DMS 273 (cell line): ENCODE data around the gene COPE.
A peak's percentile ranks its signal among the peaks of the same experiment; 100 is the strongest.
"Not testable (repeated sequence)": the region's sequence is repeated elsewhere in the genome, so short reads cannot be mapped to it uniquely, and the experiment has no call there.

Source experiments
- DNase-seq: peaks from one replicate; lab custom pipeline; 2025; ENCODE audit not compliant: unreplicated experiment; lab: John Stamatoyannopoulos, UW

The COPE gene

DNA sequence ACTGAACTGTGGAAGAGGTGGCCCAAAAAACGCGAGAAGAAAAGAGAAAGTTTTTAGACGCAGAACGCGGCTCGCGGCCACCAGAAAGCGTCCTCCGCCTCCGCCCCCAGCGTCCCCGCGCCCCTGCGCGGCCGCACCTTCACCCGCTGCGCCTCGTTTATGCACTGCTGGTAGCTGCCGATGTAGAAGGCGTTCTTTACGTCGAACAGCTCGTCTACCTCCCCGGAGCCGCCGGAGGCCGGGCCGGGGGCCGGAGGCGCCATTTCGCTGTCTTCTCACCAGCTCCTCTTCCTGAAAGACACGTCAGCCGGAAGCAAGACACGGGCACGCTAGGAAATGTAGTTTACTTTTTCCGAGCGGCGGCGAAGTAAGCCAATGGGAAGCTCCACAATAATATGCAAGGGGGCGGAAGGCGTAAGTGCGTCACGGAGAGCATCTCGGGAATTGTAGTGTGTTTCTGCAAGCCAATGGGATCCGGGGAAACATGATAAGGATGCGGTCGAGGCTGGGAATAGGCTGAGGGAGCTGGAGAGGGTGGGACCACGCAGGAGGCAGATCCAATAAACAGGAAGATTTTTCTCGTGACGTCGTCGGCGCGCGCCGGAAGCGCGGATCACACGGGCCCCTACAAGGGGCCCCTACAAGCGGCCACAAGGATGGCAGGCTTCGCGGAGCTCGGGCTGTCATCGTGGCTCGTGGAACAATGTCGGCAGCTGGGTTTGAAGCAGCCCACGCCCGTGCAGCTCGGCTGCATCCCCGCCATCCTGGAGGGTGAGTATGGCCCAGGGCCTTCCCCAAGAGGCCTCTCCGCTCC lies at the start of gene COPE, which contains the start of gene DDX49:
Gene COPE, minus strand, starts transcription at position 302 of the 814 bp plus-strand sequence. Its CDS starts 39 bp downstream, at position 263.
Gene DDX49, plus strand, starts transcription at position 630 of the 814 bp plus-strand sequence. Its CDS starts 27 bp downstream, at position 657.
- peak; percentile 100 for DNase-seq

DNA sequence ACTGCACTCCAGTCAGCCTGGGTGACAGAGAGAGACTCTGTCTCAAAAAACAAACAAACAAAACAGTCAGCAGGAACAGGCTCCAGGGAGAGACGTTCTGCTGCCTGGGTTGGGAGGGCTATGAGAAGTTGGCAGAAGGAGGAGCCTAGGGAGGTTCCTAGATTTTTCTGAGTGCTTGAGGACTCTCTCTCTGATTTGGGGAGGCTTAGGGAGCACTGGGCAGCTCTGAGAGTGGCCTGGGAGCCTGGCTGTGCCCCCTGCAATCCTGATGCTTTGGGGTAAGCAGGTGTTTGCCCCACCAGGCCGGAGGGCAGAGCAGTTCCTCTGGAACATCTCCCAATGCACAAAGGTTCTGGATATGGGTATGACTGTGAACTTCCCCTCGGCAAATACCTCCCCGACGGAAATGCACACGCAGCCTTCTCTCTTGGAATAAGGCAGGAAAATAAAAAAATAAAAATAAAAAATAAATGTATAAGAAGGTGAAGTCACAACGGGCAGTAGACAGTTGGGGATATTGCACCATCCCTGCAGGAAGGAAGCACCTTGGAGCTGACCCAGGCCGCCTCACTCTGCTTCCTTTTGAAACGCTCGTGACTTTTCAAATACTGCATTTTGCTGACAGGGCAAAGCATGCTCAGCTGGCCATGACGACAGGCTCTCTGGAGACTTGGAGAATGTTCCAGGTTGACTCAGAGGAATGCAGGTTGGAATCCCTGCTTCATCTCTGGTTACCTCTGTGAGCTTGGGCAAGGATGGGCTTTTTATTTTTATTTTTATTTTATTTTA lies 48.4 kb upstream of the COPE start:
- no peak for DNase-seq

DNA sequence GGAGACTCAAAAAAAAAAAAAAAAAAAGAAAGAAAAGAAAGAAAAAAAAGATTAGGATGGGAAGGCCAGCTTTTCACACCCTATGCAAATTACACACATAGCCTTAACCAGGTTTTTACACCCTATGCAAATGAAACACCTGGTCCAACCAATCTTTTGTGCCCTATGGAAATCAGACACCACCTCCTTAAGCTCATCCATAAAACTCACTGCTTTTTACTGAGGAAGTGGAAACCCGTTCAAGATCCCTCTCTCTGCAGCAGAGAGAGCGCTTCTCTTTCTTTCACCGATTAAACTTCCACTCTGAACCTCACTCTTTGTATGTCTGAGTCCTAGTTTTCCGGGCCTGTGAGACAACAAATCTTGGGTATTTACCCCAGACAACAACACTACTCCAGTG lies 47.1 kb upstream of the COPE start:
- no peak for DNase-seq

DNA sequence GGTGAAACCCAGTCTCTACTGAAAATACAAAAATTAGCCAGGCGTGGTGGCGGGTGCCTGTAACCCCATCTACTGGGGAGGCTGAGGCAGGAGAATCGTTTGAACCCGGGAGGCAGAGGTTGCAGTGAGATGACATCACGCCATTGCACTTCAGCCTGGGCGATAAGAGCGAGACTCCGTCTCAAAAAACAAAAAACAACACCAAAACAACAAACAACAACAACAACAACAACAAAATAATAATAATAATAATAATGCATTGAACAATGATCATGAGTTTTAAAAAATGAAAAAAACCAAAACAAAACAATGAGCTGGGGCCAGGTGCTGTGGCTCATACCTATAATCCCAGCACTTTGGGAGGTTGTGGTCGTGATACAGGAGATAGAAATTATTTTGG lies 44.9 kb upstream of the COPE start:
- DNase-seq = no peak

DNA sequence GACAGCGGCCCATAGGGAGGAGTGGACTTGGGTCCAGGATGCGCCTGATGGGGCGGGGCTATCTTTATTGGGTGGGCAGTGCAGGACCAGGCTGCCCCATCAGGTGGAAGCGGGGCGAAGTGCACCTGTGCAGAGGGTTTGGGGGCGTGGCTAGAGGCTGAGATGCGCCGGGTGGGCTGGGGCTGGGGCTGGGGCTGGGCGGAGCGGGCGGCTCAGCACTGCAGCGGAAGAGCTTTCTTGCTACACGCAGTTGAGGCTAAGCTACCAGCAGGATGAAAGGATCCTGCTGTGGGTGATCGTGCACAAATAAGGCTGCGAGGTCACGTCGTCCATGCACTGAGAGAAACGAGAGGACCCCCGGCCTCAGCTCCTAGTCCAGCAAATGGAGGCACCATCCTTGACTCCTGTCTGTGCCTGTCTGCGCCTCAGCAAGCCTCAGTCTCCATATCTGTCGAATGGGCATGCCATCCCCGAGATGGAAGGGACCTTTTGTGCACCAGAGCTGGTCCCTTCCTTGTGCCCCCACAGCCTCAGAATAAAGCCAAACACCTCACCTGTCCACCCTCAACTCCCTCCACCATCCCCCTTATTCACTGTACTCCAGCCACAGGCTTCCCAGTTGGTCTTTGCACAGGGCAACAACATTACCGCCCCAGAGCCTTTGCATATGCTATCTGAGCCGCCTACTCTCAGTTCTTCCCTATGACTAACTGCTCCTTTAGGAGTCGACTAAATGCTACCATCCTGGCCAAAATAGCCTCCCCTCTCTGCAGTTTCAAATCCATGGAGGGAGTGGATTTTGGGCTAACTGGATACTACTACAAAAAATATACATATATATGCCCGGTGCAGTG lies 42.8 kb upstream of the COPE start:
- DNase-seq = no peak

DNA sequence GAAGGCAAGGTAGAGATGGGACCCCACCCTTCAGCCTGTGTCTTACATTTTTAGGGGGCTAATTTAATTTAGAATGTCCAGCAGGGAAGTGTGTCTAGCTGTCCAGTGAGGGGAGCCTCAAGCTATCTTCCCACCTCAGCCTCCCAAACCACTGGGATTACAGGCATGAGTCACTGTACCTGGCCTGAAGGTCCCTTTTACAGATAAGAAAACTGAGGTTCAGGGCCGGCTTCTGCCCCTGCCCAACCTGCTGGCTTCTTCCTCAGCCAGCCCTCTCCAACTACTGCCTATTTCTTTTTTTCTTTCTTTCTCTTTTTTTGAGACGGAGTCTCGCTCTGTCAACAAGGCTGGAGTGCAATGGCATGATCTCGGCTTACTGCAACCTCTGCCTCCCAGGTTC lies 41.2 kb upstream of the COPE start:
- no peak for DNase-seq

DNA sequence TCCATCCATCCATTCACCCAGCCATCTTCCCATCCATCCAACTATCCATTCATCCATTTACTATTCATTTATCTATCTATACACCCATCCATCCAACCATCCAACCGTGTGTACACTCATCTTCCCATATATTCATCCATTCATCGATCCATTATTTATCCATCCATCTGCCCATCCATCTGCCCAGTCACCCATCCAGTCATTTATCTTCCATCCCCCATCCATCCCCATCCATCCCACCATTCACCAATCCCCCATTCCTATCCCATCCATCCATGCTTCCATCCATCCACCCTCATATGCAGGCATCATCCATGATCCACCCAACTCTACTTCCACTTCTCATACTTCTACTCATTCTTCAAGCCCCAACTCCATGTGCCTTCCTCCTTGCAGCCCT lies 35.9 kb upstream of the COPE start:
- DNase-seq = no peak

DNA sequence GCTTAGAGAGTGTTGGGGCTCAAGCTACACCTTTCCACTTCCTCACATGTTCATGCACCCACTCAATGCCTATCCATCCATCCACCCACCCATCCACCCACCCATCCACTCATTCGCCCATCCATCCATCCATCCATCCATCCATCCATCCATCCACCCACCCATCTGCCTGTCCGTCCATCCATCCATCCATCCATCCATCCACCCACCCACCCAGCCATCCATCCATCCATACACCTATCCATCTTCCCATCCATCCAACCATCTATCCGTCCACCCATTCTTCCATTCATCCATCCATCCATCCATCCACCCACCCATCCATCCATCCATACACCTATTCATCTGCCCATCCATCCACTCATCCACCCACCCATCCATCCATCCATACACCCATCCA lies 34.9 kb upstream of the COPE start:
- DNase-seq = no peak

DNA sequence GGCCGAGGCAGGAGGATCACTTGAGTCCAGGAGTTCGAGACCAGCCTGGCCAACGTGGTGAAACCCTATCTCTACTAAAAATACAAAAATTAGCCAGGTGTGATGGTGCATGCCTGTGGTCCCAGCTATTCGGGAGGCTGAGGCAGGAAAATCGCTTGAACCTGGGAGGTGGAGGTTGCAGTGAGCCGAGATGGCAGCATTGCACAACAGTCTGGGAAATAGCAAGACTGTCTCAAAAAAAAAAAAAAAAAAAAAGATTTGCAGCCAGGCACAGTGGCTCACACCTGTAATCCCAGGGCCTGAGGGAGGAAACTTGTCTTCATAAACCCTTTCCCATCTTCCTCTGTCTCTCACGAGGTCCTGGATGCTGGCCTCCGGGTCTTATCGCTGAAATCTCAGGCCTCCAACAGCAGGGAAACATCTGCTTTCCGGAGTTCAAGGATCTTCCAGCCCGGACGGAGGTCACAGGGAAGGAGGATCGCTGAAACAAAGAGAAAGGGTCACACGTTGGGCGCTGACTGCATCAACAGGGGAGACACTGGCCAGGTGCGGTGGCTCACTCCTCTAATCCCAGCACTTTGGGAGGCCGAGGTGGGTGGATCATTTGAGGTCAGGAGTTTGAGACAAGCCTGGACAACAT lies 33.3 kb upstream of the COPE start:
- DNase-seq = not testable (repeated sequence)

DNA sequence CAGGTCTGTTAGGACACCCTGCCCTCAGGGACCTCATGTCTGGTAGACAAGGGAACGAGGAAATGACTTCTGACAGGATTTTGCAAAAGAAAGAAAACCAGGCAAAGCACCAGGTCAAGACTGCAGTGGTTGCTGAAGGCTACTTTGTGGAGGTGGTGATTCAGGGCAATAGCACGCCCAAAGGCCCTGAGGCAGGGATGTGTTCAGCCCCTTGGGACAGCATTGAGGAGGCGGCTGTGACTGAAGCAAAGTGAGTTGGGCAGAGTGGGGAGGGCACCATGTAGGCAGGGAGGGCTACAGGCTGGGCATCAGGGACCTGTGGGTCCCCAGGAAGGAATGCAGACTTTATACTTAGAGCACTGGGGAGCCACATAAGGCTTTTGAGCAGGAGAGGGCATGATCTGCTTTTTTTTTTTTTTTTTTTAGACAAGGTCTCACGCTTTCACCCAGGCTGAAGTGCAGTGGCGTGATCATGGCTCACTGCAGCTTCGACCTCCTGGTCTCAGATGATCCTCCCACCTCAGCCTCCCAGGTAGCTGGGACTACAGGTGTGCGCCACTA lies 32.6 kb upstream of the COPE start:
- no peak for DNase-seq

DNA sequence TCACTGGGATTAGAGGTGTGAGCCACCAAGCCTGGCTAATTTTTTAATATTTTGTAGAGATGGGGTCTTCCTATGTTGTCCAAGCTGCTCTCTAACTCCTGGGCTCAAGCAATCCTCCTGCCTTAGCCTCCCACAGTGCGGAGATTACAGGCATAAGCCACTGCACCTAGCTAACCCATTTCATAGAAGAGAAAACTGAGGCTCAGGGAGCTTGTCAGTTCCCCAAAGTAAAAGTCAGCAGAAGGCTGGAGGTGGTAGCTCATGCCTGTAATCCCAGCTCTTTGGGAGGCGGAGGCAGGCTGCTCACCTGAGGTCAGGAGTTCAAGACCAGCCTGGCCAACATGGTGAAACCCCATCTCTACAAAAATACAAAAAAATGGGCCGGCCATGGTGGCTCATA lies 30.7 kb upstream of the COPE start:
- no peak for DNase-seq

DNA sequence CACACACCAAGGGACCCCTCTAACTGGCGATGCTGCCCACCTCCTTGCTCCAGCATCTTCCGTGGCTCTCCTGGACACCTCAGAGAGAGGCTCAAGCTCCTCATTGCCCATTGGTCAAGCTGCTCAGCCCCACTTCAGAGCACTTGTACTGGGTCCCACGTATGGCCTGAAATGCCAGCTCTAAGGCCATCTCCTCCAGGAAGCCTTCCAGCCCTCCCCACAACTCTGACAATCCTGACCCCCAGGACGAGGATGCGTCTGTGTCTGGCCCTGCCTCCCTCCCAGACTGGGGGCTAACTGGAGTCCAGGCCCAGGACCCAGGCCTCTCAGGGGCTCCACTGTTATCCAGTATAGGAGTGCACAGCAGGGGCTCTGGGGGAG lies 29.8 kb upstream of the COPE start:
- no peak for DNase-seq

DNA sequence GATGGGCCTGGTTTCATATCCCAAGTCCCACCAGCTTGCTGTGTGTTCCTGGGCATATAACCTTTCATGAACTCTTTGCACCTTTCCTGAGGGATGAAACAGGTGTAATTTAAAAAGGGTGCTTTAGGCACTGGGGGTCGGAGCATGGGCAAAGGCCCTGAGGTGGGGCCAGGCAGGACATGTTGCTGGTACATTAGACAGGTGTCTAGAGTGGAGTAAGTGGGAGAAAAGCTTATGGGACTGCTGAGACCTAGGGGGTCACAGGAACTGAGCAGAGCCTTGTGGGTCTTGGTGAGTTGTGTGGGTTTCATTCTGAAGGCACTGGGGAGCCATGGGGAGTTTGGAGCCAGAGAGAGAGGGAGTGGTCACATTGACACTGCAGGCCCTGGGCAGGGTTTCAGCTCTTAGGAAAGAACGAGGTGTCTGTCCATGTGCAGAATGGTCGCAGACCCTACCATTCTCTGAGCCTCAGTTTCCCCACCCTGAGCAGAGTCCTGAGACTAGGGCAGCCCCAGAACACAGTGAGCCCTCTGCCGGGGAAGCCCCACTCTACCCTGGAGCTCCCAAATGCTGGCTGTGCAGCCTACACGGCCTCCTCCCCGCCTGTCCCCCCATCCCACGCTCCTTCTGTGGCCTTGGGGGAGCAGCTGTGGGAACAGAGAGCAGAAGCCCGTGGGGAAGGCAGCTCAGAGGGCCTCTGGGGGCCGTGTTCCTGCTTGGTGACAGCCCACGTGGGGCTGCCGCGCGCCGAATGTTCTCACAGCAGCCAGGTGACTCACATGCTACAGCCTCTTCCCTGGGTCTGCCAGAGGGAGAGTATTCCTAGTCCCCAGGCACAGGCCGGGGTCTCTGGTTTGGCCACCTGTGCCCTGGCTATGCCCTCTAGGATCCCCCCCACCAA lies 29.1 kb upstream of the COPE start:
- DNase-seq = no peak

DNA sequence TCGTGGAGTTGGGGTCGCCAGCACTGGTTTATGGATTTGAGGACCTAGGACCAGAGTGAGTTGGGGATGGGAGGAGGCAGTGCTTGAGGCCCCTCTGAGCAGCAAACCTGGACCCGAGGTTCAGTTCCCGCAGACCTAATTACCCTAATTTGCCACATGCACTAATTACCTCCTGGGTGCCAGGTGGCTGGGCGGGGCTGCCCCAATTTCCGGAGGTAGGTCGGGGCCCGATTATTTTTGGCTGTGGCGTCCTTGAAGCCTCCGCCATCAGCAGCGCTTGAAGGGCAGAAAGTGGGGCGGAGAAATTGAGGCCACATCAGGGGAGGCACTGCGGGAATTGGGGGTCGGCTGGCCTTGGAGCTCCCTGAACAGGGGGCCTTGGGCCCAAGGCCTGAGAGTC lies 27.7 kb upstream of the COPE start:
- peak; percentile 55 for DNase-seq

DNA sequence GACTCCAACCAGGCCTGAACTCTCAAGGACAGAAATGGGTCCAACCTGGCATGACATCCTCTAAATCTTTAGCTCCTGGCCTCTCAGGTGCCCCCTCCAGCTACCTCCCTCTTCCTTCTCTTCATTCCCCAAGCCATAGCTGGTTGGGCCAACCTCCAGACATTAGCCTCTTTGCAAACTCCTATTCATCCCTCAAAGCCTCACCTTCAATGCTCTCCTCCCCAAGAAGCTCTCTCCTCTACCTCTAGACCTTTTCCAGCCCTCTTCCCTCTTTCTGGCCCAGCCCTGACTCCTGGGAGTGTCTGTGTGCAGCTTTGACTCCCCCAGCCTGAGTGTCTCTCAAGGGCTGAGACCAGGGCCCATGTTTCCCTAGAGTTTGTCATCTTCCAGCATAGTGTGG lies 27.1 kb upstream of the COPE start:
- no peak for DNase-seq

DNA sequence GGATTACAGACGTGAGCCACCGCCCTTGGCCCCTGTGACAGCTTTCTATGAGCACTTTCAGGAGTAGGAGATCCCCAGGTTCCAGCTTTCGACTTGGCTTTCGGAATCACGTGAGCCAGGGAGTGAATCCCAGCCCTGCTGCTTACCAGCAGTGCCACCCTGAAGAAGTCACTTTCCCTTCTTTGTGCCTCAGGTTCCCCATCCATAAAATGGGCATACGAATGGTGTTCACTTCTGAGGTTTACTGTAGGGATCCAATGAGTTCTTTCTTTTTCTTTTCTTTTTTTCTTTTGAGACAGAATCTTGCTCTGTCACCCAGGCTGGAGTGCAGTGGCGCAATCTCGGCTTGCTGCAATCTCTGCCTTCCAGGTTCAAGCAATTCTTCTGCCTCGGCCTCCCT lies 26.1 kb upstream of the COPE start:
- DNase-seq = no peak

DNA sequence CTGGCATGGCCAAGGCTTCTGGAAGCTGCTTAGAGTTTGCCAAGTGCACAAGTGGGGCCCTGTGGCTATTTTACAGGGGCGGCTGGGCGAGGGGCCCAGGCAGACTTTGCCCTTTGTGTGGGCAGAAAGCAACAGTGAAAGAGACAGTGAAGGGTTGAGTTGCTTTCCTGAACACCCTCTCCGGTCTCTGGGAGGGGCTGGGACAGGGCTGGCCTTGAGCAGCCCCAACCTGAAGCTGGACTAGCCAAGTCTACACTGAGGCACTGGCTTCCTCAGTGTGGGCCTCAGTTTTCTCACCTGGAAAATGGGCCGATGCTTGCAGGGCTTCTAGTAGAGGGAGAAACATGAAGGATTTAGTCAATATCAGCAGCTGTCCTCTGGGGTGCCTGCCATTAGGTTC lies 24.3 kb upstream of the COPE start:
- no peak for DNase-seq

DNA sequence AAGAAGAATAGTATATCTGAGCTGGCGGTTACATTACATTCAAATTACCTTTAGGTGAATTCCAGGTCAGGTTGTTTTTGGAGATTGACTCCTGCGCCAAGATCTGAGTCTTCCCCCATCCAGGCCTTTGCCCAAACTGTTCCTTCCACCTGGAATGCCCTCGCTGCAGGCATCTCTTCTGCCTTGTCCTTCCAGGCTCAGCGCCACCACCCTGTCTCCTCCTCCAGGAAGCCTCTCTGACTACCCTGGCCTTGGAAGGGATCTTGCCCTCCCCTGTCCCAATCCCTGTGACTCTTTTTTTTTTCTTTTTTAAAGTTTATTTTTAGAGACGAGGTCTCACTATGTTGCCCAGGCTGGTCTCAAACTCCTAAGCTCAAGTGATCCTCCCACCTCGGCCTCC lies 23.5 kb upstream of the COPE start:
- no peak for DNase-seq

DNA sequence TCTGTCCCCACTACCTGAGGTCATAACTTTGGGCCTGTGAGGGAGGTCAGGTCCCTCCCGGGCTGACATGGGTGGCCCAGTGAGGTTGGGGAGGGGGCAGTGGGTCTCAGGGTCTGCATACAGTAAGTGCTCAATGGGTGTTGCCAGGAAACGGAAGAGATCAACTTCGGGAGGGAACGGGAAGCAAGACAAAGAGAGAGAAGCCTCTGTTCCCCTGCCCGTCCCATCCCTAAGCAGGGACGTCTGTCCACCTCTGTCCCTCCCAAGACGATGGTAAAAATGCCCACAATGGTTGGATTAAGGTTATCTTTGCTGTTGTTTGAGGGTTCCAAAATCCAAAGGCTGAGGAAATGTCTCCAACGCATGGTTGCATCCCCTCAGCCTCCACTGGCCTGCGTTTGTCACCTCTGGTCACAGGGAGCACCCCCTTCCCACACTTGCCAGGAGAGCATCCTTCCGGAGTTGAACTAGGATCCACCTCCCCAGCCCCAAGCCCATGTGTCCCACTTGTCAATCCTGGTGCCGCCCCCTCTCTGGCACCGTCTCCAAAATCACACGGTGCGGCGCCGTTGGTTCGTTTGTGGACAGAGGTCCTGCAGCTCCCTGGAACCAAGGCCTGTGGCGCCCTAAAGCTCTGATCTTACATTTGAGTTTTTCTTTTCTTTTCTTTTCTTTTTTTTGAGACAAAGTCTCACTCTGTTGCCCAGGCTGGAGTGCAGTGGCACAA lies 22.6 kb upstream of the COPE start:
- DNase-seq = no peak
